Activated gamma-delta T cell treated with Interleukin-2 at 50 U/mL for 16 hours (primary cell): ENCODE data around the gene PLD5.
"Not testable (repeated sequence)": the region's sequence is repeated elsewhere in the genome, so short reads cannot be mapped to it uniquely, and the experiment has no call there.

Experiments
- DNase-seq: peaks from one replicate; pipeline ENCODE4 v3.0.0-alpha.2; 2020

PLD5 gene

GRCh38 chr1:242133796-242134195 is 390.7 kb downstream of the PLD5 start:
- no peak for DNase-seq

DNA sequence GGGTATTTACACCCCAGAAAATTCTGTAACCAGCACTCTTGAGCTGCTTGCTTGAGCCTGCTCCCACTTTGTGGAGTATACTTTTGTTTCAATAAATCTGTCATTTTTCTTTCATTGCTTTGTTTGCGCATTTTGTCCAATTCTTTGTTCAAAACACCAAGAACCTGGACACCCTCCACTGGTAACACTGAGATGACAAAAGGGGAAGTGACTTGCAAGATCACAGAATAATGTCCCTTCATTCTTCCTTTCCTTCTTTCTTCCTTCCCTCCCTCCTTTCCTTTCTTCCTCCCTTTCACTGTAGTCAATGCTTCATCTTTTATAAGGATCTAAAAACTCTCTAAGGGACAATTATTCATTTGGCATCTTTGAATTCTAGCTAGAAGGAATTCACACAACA is 391.1 kb downstream of the PLD5 start:
- no peak for DNase-seq

GRCh38 chr1:242132121-242132817 is 392.2 kb downstream of the PLD5 start:
- DNase-seq: no peak

GRCh38 chr1:242128951-242129502 is 395.5 kb downstream of the PLD5 start:
- DNase-seq: no peak

GRCh38 chr1:242120432-242120831 is 404.1 kb downstream of the PLD5 start:
- no peak for DNase-seq

- DNase-seq: no peak
Observed at GRCh38 chr1:242100921-242101320, 423.6 kb downstream of the PLD5 start.

DNA sequence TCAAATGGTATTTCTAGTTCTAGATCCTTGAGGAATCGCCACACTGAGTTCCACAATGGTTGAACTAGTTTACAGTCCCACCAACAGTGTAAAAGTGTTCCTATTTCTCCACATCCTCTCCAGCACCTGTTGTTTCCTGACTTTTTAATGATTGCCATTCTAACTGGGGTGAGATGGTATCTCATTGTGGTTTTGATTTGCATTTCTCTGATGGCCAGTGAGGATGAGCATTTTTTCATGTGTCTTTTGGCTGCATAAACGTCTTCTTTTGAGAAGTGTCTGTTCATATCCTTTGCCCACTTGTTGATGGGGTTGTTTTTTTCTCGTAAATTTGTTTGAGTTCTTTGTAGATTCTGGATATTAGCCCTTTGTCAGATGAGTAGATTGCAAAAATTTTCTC is 427.2 kb downstream of the PLD5 start:
- not testable (repeated sequence) for DNase-seq

DNA sequence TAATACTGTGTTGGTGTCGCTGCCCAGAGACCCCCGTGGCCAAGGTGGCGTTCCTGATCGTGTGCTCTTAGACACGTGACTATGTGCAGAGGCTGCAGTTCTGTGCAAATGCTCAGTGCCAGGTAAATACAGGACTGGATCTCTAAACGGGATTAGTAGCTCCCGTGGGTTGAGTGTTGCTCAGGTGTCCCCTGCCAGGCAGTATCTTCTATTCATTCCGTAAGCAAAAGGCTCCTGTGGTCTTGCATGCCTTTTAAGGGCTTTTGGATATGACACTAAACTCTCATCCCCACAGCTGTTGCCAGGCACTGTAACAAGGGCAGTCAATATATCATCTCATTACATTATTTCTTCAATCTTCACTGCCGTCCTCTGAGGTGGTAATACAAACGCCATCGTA is 431.4 kb downstream of the PLD5 start:
- DNase-seq: no peak

DNA sequence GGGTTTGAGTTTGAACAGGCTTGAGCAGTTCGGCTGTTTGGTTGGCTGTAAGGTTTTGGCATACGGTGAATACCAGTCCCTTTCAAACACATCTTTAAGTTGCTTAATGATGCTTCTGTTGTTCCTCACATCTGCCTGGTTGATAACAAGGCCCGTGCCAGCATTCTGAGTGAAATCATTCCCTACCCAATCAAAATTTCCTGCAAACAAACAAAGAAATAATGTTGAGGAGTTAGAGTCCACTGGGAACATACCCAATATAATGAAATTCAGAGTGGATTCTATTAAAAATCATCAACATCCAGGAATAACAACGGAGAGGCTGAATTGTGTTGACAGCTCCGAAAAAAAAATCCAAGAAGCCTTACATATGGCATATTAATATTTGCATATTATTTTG is 434.6 kb downstream of the PLD5 start:
- no peak for DNase-seq

DNA sequence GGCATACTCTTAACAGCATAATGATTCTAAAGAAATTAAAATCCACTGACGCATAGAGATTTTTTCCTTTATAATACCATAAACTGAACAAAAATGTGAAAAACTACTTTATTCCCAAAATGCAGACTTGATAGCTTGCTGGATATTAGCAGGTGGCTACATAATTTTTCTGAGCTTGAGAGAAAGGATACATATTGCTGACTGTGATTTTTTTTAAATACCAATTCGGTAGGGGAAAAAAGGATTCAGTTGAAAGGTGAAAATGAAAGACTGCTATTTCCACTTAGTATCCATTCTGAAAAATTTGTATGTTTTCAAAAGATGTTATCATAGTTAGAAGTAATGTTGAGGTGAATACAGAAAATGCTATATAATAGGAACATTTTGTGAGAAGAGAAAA is 435.6 kb downstream of the PLD5 start:
- DNase-seq: no peak

DNA sequence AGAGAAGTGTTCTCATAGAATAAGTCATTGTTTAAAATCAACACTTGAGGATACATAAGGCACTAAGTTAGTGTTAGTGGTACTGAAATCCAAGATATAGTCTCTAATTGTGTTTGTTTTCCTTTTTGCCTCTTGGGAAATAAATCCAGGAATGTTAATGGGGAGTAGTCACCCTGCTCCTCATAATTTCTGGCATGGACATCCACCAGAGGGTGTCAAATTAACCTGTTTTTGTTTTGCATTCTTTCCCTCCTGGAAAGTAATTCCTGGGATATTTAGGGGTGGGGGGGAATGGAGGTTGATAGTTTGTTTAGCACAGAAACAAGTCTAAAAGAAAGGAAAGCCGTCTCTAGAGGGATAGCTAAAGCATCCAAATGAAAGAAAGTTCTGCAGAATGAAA is 437.8 kb downstream of the PLD5 start:
- DNase-seq: no peak

GRCh38 chr1:242086093-242086492 is 438.4 kb downstream of the PLD5 start:
- no peak for DNase-seq

GRCh38 chr1:242083742-242084141 is 440.8 kb downstream of the PLD5 start:
- DNase-seq: no peak

- no peak for DNase-seq
Observed at GRCh38 chr1:242081446-242081845, 443.1 kb downstream of the PLD5 start.

DNA sequence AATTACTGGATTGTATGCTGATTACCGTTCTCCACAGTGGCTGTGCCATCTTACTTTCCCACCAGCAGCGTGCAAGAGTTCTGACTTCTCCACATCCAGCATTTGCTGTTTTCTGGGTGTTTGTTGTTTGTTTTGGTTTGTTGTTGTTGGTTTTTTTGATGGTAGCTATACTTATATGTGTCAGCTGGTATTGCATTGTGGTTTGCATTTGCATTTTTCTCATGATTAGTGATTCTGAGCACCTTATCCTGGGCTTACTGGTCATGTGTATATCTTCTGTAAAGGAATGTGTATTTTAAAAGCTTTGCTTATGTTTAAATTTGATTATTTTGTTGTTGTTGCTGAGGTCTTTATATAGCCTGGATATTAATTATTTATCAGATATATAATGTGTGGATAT is 458.7 kb downstream of the PLD5 start:
- no peak for DNase-seq

DNA sequence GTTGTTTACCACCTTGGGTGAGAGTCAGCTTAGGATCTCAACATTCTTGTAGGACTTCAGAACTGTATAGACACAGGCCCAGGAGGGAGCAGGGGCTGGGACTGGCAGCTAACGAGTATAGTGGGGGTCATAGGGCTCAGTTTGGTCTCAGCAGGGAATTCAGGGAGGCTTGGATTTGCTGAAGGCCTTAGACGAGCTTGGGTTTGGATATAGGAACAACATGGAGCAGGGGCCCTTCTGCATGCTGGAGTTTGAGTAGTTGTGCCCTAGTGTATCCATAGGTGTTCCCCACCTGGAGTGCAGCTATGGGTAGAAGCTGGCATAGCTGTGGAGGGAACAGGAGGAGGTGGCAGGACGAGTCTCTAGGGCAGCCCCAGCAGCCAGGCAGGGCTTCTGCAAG is 462.2 kb downstream of the PLD5 start:
- DNase-seq: no peak

DNA sequence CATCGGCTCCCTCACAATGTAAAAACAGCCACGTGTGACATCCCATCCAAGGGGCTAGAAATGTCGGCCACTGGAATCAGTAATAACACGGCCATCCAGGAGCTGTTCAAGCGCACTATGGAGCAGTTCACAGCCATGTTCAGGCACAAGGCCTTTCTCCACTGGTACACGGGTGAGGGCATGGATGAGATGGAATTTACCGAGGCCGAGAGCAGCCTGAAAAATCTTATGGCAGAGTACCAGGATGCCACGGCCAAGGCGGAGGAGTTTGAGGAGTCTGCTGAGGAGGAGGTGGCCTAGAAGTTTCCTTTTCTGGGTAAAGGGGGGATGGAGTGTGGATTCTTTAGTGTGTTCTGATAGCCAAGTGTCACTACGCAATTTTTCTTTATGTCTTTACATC is 464.5 kb downstream of the PLD5 start:
- no peak for DNase-seq

GRCh38 chr1:242058582-242058981 is 465.9 kb downstream of the PLD5 start:
- DNase-seq: not testable (repeated sequence)

GRCh38 chr1:242058181-242058580 is 466.3 kb downstream of the PLD5 start:
- DNase-seq: not testable (repeated sequence)

- DNase-seq: no peak
Observed at GRCh38 chr1:242057745-242058115, 466.8 kb downstream of the PLD5 start.

GRCh38 chr1:242056988-242057744 is 467.3 kb downstream of the PLD5 start:
- no peak for DNase-seq

DNA sequence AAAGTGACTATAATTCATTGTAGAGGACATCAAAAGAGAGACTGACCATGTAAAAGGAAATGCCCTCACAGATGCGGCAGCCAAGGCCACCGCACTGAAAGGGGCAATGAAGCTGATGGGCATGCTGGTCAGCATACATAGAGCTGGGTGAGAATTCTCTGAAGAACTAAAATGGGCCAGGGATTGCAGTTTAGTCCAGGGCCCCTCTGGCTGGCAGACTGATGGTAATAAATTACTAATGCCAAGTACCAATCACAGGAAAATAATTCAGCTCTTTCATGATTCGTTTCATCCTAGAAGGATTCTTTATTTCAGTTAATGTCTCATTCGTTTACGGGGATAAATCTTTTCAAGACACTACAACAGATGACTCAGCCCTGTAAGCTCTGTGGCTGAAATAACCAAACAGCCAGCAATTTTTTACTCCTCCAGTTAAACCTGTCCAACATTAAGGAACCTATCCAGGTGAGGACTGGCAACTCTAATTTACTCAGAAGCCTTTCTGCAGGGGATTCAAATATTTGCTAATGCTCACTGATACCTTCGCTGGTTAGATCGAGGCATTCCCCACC is 468.7 kb downstream of the PLD5 start:
- no peak for DNase-seq

GRCh38 chr1:242043165-242043564 is 481.3 kb downstream of the PLD5 start:
- DNase-seq: no peak

- no peak for DNase-seq
Observed at GRCh38 chr1:242034392-242034791, 490.1 kb downstream of the PLD5 start.
